Upper lobe of left lung (tissue), 4 donors: ENCODE measurements around the gene TMEM63A.

Source experiments
- CTCF ChIP-seq, 6 experiments: fragments of 450-650 bp in 4 of 6; fragments of 200-600 bp in 2 of 6; sonication (generic) in 2 of 6; IDR thresholded peaks; one replicate each; pipeline ENCODE4 v1.5.1; 2016 to 2019; ENCODE audit warnings: antibody characterized with exemption in 6 of 6
- EP300 ChIP-seq, 4 donors: sonication (generic); formaldehyde crosslinking; IDR thresholded peaks; one replicate each; pipeline ENCODE4 v1.5.1; 2017; ENCODE audit warnings: antibody characterized with exemption in 4 of 4, control low read depth in 2 of 4
- POLR2A ChIP-seq, 4 donors: fragments of 450-650 bp; IDR thresholded peaks; one replicate each; pipeline ENCODE4 v1.5.1; 2016 to 2017; ENCODE audit warnings: antibody characterized with exemption in 4 of 4, mild to moderate bottlenecking in 2 of 4

GRCh38 chr1:225816643-225817538 is 65.3 kb downstream of the TMEM63A start:
- TF ChIP-seq CTCF (IDR thresholded peaks at IDR 0.05) (no peak), EP300 (IDR thresholded peaks at IDR 0.05) (no peak), POLR2A (IDR thresholded peaks at IDR 0.05) (no peak)
